ENCODE measurements around the gene MRGPRF.

Gene MRGPRF

GRCh38 chr11:69017951-69018350 is 4.9 kb upstream of the MRGPRF start:
- TF ChIP-seq CTCF (IDR thresholded peaks at IDR 0.05; ENCODE audit: insufficient read depth, low read depth, low read length, missing control alignments), result no peak
- H3K4me3 ChIP-seq (ENCODE audit: low read length), result no peak overlapping the region
- DNase-seq (ENCODE audit: low read depth), result no peak

GRCh38 chr11:69014898-69015549 is 2.0 kb upstream of the MRGPRF start:
- H3K4me3 ChIP-seq (ENCODE audit: low read length), result no peak overlapping the region
- TF ChIP-seq CTCF (IDR thresholded peaks at IDR 0.05; ENCODE audit: insufficient read depth, low read depth, low read length, missing control alignments), result no peak
- no peak for DNase-seq (ENCODE audit: low read depth)

- TF ChIP-seq CTCF (IDR thresholded peaks at IDR 0.05; ENCODE audit: insufficient read depth, low read depth, low read length, missing control alignments), result no peak
- H3K4me3 ChIP-seq (ENCODE audit: low read length), result no peak overlapping the region
Measured at GRCh38 chr11:69014084-69014851, 1.2 kb upstream of the MRGPRF start.

GRCh38 chr11:69012092-69013008 is 696 bp downstream of the MRGPRF start:
- TF ChIP-seq CTCF (IDR thresholded peaks at IDR 0.05; ENCODE audit: insufficient read depth, low read depth, low read length, missing control alignments), result no peak
- no peak overlapping the region for H3K4me3 ChIP-seq (ENCODE audit: low read length)
- DNase-seq (ENCODE audit: low read depth), result no peak

More at GRCh38 chr11:69014084-69014851, 1.2 kb upstream of the MRGPRF start:
- no peak for DNase-seq (ENCODE audit: low read depth)

- no peak for DNase-seq (ENCODE audit: low read depth)
- no peak overlapping the region for H3K4me3 ChIP-seq (ENCODE audit: low read length)
- TF ChIP-seq CTCF (IDR thresholded peaks at IDR 0.05; ENCODE audit: insufficient read depth, low read depth, low read length, missing control alignments), result no peak
Measured at GRCh38 chr11:69011624-69012091, 1.4 kb downstream of the MRGPRF start.

- H3K4me3 ChIP-seq (ENCODE audit: low read length), result no peak overlapping the region
- DNase-seq (ENCODE audit: low read depth), result peak; percentile 69
- TF ChIP-seq CTCF (IDR thresholded peaks at IDR 0.05; ENCODE audit: insufficient read depth, low read depth, low read length, missing control alignments), result no peak
Measured at GRCh38 chr11:69010964-69011623, 2.0 kb downstream of the MRGPRF start.

Measured in epithelial cell of esophagus (primary cell).